Activated naive CD8-positive, alpha-beta T cell treated with anti-CD3 and anti-CD28 coated beads, Interleukin-2, amount 50 U/mL, for 16 hours (primary cell): ENCODE measurements around the gene ZNF554.
"Not testable (repeated sequence)": the region's sequence is repeated elsewhere in the genome, so short reads cannot be mapped to it uniquely, and the experiment has no call there.

Source experiments
- DNase-seq: peaks from one replicate; pipeline ENCODE4 v3.0.0-alpha.2; 2020; ENCODE audit warnings: low read depth, low spot score

Gene ZNF554

GRCh38 chr19:2807379-2808128 is 12.1 kb upstream of the ZNF554 start:
- no peak for DNase-seq

- DNase-seq, result no peak
Observed at GRCh38 chr19:2808129-2808941, 11.3 kb upstream of the ZNF554 start.

- no peak for DNase-seq
Observed at GRCh38 chr19:2809387-2810140, 10.1 kb upstream of the ZNF554 start.

- DNase-seq, result no peak
Observed at GRCh38 chr19:2810141-2811091, 9.3 kb upstream of the ZNF554 start.

- DNase-seq, result no peak
Observed at GRCh38 chr19:2811221-2811722, 8.4 kb upstream of the ZNF554 start.

GRCh38 chr19:2811735-2812413 is 7.8 kb upstream of the ZNF554 start:
- DNase-seq, result no peak

GRCh38 chr19:2812414-2813234 is 7.0 kb upstream of the ZNF554 start:
- no peak for DNase-seq

- no peak for DNase-seq
Observed at GRCh38 chr19:2813235-2814160, 6.2 kb upstream of the ZNF554 start.

GRCh38 chr19:2814426-2814825 is 5.2 kb upstream of the ZNF554 start:
- DNase-seq, result no peak

- DNase-seq, result no peak
Observed at GRCh38 chr19:2815191-2815614, 4.5 kb upstream of the ZNF554 start.

- no peak for DNase-seq
Observed at GRCh38 chr19:2815923-2816322, 3.7 kb upstream of the ZNF554 start.

- DNase-seq, result no peak
Observed at GRCh38 chr19:2816641-2817040, 3.0 kb upstream of the ZNF554 start.

GRCh38 chr19:2817237-2817829 is 2.3 kb upstream of the ZNF554 start:
- not testable (repeated sequence) for DNase-seq

GRCh38 chr19:2820112-2820702 is 539 bp downstream of the ZNF554 start:
- DNase-seq, result no peak

- no peak for DNase-seq
Observed at GRCh38 chr19:2822846-2823245, 3.2 kb downstream of the ZNF554 start.

GRCh38 chr19:2823646-2824045 is 4.0 kb downstream of the ZNF554 start:
- no peak for DNase-seq

GRCh38 chr19:2824129-2824528 is 4.5 kb downstream of the ZNF554 start:
- DNase-seq, result no peak

- no peak for DNase-seq
Observed at GRCh38 chr19:2827022-2827421, 7.4 kb downstream of the ZNF554 start.
